ENCODE measurements around the gene NRCAM.

DNA sequence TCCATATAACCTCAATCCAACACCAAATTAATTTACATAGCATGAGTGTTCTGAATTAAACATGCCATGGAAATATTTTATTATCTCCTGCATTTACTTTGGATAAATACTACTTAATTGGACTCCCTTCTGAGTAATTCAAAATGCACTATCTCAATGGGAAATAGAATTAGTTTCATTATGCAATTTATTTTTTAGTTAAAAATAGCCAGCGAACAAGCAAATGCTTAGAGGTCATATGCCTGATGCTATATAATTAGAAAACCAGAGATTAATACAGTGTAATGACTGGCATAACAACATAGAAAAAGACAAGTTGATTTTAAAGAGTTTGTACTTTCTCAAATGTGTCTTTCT is 165.1 kb downstream of the NRCAM start:
- TF ChIP-seq, protein P1, sequence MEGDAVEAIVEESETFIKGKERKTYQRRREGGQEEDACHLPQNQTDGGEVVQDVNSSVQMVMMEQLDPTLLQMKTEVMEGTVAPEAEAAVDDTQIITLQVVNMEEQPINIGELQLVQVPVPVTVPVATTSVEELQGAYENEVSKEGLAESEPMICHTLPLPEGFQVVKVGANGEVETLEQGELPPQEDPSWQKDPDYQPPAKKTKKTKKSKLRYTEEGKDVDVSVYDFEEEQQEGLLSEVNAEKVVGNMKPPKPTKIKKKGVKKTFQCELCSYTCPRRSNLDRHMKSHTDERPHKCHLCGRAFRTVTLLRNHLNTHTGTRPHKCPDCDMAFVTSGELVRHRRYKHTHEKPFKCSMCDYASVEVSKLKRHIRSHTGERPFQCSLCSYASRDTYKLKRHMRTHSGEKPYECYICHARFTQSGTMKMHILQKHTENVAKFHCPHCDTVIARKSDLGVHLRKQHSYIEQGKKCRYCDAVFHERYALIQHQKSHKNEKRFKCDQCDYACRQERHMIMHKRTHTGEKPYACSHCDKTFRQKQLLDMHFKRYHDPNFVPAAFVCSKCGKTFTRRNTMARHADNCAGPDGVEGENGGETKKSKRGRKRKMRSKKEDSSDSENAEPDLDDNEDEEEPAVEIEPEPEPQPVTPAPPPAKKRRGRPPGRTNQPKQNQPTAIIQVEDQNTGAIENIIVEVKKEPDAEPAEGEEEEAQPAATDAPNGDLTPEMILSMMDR (tag by site-specific recombination; IDR thresholded peaks at IDR 0.05): no peak
- TF ChIP-seq BCL11A (tag by site-specific recombination; IDR thresholded peaks at IDR 0.05; ENCODE audit: low read depth) (no peak), RBAK (tag by site-specific recombination; IDR thresholded peaks at IDR 0.05) (no peak), ZNF549 (tag by site-specific recombination; IDR thresholded peaks at IDR 0.05) (no peak), SP7 (tag by site-specific recombination; IDR thresholded peaks at IDR 0.05) (no peak)
- TF ChIP-seq, protein P2, sequence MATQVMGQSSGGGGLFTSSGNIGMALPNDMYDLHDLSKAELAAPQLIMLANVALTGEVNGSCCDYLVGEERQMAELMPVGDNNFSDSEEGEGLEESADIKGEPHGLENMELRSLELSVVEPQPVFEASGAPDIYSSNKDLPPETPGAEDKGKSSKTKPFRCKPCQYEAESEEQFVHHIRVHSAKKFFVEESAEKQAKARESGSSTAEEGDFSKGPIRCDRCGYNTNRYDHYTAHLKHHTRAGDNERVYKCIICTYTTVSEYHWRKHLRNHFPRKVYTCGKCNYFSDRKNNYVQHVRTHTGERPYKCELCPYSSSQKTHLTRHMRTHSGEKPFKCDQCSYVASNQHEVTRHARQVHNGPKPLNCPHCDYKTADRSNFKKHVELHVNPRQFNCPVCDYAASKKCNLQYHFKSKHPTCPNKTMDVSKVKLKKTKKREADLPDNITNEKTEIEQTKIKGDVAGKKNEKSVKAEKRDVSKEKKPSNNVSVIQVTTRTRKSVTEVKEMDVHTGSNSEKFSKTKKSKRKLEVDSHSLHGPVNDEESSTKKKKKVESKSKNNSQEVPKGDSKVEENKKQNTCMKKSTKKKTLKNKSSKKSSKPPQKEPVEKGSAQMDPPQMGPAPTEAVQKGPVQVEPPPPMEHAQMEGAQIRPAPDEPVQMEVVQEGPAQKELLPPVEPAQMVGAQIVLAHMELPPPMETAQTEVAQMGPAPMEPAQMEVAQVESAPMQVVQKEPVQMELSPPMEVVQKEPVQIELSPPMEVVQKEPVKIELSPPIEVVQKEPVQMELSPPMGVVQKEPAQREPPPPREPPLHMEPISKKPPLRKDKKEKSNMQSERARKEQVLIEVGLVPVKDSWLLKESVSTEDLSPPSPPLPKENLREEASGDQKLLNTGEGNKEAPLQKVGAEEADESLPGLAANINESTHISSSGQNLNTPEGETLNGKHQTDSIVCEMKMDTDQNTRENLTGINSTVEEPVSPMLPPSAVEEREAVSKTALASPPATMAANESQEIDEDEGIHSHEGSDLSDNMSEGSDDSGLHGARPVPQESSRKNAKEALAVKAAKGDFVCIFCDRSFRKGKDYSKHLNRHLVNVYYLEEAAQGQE (tag by site-specific recombination; IDR thresholded peaks at IDR 0.05): no peak
- TF ChIP-seq, protein P3, sequence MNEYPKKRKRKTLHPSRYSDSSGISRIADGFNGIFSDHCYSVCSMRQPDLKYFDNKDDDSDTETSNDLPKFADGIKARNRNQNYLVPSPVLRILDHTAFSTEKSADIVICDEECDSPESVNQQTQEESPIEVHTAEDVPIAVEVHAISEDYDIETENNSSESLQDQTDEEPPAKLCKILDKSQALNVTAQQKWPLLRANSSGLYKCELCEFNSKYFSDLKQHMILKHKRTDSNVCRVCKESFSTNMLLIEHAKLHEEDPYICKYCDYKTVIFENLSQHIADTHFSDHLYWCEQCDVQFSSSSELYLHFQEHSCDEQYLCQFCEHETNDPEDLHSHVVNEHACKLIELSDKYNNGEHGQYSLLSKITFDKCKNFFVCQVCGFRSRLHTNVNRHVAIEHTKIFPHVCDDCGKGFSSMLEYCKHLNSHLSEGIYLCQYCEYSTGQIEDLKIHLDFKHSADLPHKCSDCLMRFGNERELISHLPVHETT (tag by site-specific recombination; IDR thresholded peaks at IDR 0.05): no peak
